Activated CD4-positive, alpha-beta T cell treated with anti-CD3 and anti-CD28 coated beads, Interleukin-2, amount 50 U/mL, for 24 hours (primary cell): ENCODE data around the gene RNASEH2B.

ENCODE experiments used
- DNase-seq, 2 donors: peaks; one replicate each; pipeline ENCODE4 v3.0.0-alpha.2; 2020; ENCODE audit warnings: low read depth in 1 of 2, low spot score in 1 of 2

Gene RNASEH2B

GRCh38 chr13:50936679-50937078, 27.1 kb downstream of the RNASEH2B start:
- DNase-seq = no peak

GRCh38 chr13:50940509-50940908, 30.9 kb downstream of the RNASEH2B start:
- no peak for DNase-seq

GRCh38 chr13:50941146-50941545, 31.6 kb downstream of the RNASEH2B start:
- DNase-seq = no peak

- DNase-seq = no peak
Observed at GRCh38 chr13:50942630-50943311, 33.2 kb downstream of the RNASEH2B start.

- DNase-seq = no peak
Observed at GRCh38 chr13:50945669-50946068, 36.1 kb downstream of the RNASEH2B start.

- DNase-seq = no peak
Observed at GRCh38 chr13:50948601-50949000, 39.0 kb downstream of the RNASEH2B start.

- no peak for DNase-seq
Observed at GRCh38 chr13:50950849-50951248, 41.3 kb downstream of the RNASEH2B start.

- no peak for DNase-seq
Observed at GRCh38 chr13:50951366-50951765, 41.8 kb downstream of the RNASEH2B start.

- no peak for DNase-seq
Observed at GRCh38 chr13:50955241-50955640, 45.6 kb downstream of the RNASEH2B start.

GRCh38 chr13:50955798-50956197, 46.2 kb downstream of the RNASEH2B start:
- DNase-seq = no peak

- DNase-seq = no peak
Observed at GRCh38 chr13:50957620-50958019, 48.0 kb downstream of the RNASEH2B start.

- no peak for DNase-seq
Observed at GRCh38 chr13:50969691-50970090, 60.1 kb downstream of the RNASEH2B start.

- no peak for DNase-seq
Observed at GRCh38 chr13:50970956-50971355, 61.4 kb downstream of the RNASEH2B start.

- no peak for DNase-seq
Observed at GRCh38 chr13:50974268-50974667, 64.7 kb downstream of the RNASEH2B start.

GRCh38 chr13:50979187-50979586, 69.6 kb downstream of the RNASEH2B start:
- DNase-seq = no peak

- no peak for DNase-seq
Observed at GRCh38 chr13:50981686-50982085, 72.1 kb downstream of the RNASEH2B start.

GRCh38 chr13:50989476-50989875, 79.9 kb downstream of the RNASEH2B start:
- DNase-seq = no peak

- DNase-seq = no peak
Observed at GRCh38 chr13:50990065-50990817, 80.7 kb downstream of the RNASEH2B start.

- DNase-seq = no peak
Observed at GRCh38 chr13:50990818-50991506, 81.4 kb downstream of the RNASEH2B start.

GRCh38 chr13:50991579-50992521, 82.3 kb downstream of the RNASEH2B start:
- DNase-seq = no peak

GRCh38 chr13:50993371-50993770, 83.8 kb downstream of the RNASEH2B start:
- DNase-seq = no peak
